ENCODE data around the gene SLC6A2.

Gene SLC6A2

DNA sequence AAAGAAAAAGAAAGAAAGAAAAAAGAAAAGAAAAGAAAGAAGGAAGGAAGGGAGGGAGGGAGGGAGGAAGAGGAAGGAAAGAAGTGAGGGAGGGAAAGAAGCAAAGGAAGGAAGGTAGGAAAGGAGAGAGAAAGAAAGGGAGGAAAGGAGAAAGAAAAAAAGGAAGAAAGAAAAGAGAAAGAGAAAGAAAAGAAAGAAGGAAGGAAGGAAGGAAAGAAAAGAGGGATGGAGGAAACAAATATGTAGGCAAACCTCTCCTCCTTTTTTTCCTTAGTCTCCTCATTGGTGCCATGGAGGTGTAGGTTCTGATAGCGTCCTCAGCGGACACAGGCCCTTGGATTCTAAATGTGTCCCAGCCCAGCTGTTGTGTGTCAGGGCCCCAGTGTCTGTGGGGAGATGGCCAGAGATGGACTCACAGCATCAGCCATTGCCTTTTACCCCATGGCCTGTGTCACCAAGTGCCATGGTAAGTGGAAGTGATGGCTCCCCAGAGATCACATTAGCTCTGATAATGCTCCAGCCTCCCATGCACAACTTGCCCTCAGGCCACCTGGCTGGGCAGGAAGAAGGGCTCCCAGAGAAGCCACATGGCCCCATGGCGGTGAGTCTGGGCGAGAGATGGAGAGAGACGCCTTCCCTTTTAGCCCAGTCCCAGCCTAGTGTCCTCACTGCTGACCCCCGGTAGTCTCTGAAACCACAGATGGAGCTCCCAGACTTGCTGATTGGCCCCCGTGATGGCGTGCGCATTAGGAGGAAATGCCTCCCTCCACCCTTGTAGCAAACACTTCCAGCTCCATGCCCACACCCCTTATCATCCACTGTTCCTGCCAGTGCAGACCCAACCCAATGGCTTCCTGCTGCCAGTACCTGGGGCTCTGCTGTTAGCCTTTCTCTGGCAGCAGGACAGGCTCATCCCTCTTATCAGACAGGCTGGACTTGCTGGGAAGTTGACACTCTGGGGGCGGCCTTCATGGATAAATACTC is 3.7 kb upstream of the SLC6A2 start:
- FAIRE-seq = no peak

DNA sequence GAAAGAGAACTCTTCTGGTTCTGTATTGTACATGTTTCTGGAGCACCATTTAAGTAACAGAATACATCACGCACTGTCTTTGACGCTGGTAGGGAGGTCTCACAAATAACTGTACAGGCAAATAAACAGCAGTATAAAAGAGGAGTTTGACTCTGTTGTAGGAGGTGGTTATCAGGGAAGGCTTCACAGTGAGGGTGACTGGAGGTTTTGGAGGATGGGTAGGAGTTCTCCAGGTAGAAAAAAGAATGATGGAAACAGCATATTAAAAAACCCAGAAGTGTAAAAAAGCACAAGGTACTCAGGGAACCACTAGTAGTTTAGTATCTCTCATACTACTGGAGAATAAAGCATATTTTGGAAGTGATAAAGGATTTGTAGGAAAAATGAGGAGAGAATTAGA is 2.7 kb upstream of the SLC6A2 start:
- FAIRE-seq = no peak

DNA sequence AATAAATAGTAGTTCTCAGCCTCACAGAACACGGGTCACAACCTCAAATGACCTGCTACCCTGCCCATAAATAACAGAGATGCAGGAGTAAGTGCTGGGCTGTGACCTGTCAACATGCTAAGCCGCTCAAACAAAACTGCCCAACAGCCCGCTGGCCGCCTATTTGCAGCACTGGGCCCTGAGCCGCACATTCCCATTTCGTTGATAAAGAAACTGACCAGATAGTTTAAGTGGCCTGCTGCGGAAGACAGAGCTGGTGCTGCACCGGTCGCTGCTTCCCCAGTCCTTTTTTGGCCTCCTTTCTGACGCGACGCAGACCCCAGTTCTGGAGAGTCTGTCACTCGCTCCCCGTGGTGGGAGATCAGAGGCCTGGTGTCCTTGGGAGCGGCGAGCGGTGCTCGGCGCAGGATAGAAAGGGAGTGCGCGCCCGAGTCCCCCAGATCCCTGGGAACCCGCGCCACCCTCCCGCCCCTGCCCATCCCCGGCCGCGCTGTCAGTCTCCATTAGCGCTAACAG is 349 bp upstream of the SLC6A2 start:
- FAIRE-seq = no peak

DNA sequence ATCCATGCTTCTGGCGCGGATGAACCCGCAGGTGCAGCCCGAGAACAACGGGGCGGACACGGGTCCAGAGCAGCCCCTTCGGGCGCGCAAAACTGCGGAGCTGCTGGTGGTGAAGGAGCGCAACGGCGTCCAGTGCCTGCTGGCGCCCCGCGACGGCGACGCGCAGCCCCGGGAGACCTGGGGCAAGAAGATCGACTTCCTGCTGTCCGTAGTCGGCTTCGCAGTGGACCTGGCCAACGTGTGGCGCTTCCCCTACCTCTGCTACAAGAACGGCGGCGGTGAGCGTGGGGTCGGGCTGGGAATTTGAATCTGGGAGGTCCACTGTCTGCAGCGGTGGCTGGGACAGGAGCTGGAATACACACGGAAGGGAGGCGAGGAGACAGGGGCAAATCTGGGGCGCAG is 904 bp downstream of the SLC6A2 start:
- FAIRE-seq = no peak

DNA sequence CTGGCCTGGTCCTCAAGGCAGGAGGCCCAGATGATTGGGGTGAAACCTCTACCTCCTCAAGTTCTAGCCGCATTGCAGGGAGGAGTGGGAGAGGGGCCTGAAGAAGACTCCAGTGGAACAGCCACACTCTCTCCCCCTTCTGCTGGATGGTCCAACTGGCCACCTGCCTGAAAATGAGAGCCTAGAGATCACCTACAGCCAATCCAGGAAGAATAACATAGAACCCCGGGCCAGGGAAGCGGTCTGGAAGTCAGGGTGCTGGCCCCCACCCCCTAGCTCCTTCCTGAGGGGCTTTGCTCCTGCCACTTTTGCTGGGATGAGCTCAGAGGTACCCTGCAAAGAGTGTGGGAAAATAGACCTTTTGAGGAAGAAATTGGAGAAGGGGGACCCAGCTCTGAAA is 1.8 kb downstream of the SLC6A2 start:
- no peak for FAIRE-seq

DNA sequence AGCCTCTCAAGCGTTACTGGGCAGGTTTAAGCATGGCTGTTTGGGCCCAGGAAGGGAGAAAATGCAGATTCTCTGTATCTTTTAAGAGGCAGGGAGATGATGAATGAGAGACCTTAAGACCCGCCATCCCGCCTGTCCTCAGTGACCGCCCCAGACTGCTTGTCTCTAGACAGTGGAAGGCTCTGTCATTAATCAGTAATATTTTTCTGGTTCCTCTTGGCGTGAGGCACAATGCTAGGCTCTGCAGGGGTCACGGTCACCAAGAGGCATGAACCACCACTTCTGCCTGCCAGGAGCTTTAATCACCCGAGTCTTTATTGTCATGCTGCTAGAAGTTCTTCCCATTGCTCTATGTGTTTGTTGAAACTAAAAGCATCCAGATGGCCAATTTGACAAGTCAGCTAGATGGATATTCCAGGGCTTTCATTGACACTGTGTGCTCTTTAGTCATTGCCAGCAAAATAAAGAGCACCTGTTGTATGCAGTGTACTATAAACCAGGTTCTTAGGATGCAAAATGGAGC is 3.2 kb downstream of the SLC6A2 start:
- FAIRE-seq = no peak

DNA sequence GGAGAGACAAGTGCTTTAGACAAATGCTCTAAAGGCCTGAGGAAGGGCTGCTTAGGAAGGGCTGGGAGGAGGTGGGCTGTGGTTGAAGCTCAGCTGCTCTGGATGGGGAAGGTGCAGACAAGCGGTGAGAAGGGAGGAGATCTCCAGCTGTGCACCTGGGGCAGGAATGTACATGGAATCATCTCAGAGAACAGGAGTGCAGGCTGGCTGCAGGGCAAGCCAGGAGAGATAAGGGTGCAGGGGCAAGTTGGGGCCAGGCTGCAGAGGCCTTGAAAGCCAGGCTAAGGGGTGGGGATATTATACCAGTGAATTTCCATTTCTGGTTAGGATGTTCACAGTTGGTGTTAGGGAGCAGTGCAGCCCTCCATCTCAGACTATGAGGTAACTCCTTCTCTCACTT is 4.2 kb downstream of the SLC6A2 start:
- FAIRE-seq = no peak

DNA sequence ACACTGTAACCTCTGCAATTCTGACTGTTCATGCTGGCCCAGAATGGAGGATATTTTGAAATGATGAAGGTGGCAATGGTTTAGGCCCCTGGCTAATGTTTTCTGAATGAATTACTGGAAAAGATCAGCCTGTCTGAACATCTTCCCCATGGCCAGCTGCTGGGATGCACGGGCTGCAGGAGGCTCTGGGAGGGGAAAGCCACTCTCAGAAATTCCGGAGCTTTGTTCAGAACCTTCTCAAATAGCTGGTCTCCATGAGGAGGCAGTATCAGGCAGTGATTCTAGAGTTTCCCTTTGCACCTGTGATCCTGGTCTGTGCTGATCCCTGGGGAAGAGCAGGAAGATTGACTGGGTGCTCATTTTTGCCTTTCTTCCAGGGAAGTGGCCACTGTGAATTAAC is 5.0 kb downstream of the SLC6A2 start:
- no peak for FAIRE-seq

DNA sequence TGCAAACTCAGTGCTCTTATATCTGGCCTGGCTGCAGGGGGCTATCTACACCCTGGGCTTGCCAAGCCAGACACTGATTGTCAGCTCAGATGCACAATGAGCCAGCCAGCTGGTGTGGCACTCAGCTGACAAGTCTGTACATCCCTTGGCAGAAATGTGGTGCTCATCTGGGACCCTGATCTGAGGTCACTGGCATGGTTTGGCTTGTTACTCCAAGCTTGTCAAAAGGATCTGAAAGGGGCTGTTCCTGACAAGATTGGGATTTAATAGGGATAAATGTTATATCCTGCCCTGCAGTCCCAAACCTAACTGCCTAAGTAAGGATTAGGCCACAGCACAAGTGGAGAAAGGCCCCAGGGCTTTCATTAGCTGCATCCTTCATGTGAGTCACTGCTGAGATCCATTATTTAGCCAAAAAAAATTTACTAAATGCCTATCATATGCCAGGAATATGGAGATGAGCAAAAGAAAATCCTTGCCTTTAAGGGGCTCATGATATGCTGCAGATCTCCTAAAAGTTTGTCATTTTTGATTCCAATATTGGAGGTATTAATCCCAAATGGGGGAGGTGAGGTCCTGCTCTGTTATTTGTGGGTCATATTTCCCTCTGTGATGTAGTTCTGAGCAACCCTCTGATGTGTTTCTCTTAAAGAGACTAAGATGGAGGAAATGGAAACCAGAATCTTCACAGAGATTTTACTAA is 6.3 kb downstream of the SLC6A2 start:
- no peak for FAIRE-seq

DNA sequence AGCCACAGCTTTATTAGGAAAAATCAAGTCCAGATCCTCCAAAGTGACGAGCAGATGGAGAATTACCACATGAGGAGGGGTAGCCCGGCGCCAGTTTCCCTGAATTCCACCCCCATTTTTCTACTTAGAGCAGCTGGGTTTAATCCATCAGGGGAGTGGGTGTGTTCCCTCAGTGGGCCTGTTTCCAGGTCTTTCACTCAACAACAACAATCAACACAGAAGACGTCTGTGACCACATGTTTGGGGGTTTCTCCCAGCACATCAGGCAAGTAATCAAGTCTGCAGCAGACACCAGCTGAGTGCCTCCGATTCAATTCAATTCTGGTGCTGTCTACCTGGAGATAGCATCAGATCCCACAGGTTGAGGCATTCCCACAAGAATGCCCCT is 6.8 kb downstream of the SLC6A2 start:
- no peak for FAIRE-seq

DNA sequence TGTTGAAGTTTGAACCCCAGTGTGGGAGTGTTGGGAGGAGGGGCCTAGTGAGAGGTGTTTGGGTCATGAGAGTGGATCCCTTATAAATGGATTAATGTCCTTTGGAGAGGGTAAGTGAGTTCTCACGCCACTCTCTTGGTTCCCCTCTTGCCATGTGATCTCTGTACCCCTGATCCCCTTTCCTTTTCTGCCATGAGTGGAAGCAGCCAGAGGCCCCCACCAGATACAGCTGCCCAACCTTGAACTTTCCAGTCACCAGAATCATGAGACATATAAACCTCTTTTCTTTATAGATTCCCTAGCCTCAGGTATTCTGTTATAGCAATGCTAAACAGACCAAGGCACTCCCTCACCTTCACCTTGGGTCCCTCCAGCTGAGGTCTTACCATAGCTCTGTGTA is 7.4 kb downstream of the SLC6A2 start:
- FAIRE-seq = no peak

DNA sequence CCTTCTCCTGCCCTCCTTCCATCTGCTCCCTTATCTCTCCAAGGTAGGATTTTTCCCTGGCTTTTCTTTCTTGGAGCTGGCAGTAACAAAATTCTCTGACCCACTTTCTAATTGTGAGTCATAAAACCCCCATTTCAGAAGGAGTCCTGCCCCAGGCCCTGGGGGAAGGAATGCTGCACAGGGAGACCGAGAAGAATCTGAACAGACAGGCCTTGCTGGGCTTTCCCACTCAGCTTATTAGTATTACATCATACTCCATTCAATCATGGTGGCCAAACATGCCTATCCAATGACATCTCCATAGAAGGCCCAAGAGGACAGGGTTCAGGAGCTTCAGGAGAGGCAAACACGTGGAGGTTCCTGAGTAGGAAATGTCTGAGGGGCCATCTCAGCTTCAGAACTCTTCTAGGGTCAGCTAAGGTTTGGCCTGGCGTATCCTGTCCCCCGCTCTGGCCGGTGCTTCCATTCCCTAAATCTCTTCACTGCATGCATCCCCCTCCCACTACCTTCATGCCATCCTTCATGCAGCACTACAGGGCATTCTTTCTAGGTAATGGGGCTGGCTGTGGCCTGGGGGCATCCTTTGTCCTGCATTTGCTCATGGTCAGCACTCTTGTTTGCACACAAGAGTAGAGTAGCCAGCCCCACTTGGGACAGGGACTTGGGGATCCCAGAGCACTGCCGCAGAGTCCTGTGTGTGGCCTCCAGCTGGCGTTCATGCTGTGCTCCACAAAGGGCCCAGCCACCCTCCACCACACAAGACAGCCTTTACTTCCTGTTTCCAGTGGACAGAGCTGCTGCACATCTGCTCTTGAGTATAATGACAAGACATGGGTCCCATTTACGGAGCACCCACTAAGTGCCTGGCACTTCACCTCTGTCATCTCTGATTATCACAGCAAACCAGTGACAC is 8.2 kb downstream of the SLC6A2 start:
- no peak for FAIRE-seq

DNA sequence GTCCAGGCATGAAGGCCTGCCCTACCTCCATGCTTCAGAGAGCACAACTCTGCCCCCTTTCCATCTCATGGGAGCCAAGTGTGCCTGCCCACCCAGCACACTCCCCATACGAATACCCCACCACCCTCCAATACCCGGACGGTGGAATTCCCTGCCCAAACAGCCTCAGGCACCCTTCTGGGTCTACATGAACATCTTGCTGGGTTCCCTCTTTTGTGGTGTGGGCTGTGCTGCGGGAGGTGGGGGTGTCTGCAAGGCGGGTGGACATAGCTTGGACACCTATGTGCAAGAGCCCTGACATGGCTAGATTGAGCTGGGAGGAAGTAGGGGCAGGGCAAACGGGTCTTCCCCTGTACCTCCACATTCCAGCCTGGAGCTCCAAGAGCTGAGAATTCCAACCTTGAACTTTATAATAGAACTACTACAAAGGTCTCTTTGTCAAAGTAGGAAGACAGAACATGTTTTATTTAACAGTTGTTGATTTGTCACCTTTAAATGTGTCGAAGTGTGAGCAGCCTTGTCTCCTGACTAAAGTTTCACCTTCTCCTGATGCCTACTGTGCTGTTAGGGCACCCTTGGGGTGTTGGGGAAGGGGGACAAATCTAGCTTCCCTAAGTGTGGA is 9.1 kb downstream of the SLC6A2 start:
- no peak for FAIRE-seq

DNA sequence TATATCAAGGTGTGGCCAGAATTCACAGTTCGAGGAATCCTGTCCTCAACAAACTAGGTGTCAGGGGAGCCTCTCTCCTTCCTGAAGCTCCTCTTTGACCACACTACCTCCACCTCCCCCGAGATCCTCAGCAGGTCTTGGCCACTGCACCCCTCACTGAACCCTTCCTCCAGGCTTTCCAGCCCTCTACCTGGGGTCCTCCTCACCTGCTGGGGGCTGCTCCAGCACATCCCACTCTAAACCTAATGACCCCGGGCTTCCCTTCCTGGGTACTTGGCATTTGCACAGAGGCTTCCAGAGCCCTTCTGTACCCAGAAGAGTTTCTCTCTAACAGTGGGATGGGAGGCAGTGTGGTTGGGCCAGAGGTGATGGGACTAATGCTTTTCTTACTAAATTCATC is 9.7 kb downstream of the SLC6A2 start:
- no peak for FAIRE-seq

DNA sequence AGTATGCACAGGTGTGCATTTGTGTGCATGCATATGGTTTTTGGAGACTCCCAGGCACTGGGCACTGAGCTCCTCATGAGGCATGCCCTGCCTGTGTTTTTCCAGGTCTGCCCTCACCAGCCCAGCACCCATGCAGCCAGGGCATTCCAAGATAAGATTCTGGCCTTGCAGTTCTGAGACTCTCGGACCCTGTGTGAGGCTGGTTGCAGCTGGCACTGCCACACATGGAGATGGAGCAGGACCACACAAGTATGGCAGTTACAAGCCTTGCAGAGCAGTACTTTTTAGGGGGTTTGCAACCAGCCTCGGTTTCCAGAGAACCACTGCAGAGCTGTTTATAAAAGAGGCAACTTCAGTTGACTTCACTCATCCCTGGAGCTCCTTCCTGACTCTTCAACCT is 10.2 kb downstream of the SLC6A2 start:
- FAIRE-seq = no peak

DNA sequence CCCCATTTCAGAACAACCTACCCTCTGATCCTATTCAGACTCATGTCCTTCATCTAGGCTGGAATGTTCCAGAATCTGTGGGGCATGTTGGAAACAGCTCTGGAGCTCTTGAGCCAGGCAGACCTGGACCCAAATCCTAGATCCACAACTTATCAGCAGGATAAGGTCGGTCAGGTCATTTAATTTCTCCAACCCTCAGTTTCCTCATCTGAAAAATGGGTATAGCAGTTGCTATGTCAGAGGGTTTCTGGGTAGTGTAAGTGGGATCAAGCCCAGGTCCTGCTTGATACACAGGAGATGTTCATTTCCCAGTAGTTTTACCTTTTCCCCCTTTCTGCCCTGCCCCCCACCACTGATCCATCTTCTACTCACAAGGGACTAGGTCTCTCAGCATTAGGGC is 12.0 kb downstream of the SLC6A2 start:
- no peak for FAIRE-seq

DNA sequence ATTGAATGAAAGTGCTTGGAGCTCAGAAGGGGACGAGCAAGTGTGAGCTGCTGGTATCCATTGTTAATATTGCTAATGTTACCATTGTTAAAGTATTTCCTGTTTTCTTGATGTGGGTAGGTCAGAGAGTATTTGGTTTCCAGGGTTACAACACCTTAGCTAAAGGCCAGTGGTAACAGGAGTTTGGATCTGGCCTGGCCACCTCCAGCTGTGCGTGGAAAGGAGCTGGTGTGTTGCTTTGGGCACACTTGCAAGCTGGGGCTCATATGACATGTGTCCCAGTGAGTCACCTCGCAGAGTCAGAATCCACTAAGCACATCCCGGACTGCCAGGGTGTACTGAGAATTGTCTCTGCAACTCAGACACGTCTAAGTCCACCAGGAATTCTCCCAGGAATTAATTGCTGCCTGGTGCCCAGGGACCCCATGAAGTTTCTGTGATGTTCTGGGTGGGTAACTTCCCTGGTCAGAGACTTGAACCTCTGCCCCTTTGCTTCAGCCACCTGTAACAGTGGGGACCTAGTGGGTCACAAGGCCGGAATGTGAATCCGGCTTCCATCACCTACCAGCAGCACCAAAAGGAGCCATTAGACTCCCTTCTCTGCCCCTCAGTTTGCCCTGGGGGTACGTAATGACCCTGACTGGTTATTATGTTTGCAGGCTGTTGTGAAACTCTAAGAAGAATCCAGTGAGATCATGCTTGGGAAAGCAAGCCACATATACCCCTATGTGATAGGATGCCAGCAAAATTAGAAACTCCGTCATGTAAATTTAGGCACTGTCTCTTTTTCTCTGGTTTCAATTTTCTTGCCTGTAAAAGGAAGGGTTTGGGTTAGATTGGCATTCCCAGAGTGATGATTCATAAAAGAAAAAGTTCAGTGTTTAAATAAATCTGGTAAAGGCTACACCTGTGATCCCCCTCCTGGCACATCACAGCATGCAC is 12.8 kb downstream of the SLC6A2 start:
- no peak for FAIRE-seq

DNA sequence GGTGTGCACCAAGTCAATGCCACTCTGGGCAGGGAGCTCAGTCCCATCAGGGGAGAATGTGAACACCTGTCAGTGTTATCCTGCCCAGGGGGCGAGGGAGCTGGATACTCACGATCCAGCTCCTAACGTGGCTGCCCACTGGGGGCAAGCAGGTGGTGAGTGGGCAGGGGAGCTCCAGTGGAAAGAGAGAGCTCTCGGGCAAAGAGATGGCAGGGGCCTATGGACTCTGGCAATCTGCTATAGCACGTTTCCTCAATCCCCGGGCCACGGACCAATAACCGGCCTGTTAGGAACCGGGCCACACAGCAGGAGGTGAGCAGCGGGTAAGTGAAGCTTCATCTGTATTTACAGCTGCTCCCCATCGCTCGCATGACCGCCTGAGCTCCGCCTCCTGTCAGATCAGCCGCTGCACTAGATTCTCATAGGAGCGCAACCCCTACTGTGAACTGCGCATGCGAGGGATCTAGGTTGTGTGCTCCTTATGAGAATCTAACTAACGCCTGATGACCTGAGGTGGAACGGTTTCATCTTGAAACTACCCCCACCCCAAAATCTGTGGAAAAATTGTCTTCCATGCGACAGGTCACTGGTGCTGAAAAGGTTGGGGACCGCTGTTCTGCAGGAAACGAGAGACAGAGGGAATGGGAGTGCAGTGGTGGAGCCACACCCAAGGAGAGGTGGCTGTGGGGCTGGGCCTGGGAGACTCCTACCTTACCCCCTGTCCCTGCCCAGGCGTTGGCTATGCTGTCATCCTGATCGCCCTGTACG is 15.6 kb downstream of the SLC6A2 start:
- no peak for FAIRE-seq

DNA sequence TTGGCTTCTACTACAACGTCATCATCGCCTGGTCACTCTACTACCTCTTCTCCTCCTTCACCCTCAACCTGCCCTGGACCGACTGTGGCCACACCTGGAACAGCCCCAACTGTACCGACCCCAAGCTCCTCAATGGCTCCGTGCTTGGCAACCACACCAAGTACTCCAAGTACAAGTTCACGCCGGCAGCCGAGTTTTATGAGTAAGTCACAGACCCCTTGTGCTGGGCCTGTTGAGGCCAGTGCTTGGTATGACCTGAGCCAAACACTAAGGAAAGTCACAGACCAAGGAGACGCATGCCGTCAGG is 16.1 kb downstream of the SLC6A2 start:
- FAIRE-seq = no peak

DNA sequence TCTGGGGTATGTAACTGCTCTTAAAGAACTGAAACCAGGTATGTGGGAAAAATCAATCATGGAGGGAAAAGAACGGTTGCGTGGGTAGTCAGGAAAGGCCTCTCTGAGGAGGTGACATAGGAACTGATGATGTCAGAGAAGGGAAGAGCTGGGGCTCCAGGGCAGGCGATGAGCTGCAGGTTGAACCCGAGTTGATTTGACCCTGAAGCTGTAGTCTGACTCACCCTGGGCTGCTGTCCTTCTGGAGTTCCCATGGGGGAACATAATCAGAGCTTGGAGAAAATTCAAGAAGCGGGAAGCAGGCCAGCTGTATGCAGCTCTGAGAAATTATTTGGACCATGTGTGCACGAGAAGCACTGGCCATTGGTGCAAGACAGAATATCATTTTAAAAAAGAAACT is 16.7 kb downstream of the SLC6A2 start:
- FAIRE-seq = no peak

All from TTC549 (cell line).